Glutamatergic neuron (in vitro differentiated cells): ENCODE results near the gene C4orf51. TPM values are rescaled to one million over a fixed set of nuclear protein-coding genes. Genes with fewer than 3 reads are reported as not detected.

Experiments
- DNase-seq: peaks from one replicate; pipeline ENCODE4 v3.0.0; 2022
- H3K27ac Mint-ChIP-seq: one replicate; pipeline ENCODE4 v1.8.0; 2020; ENCODE audit warnings: mild to moderate bottlenecking, mixed read lengths, inconsistent platforms; ENCODE audit not compliant: unreplicated experiment
- H3K27me3 Mint-ChIP-seq: one replicate; pipeline ENCODE4 v1.8.0; 2020; ENCODE audit warnings: mild to moderate bottlenecking, moderate library complexity, mixed read lengths, inconsistent platforms; ENCODE audit not compliant: unreplicated experiment
- H3K36me3 Mint-ChIP-seq: one replicate; pipeline ENCODE4 v1.8.0; 2020; ENCODE audit warnings: mild to moderate bottlenecking, mixed read lengths, inconsistent platforms; ENCODE audit not compliant: unreplicated experiment
- H3K4me1 Mint-ChIP-seq: one replicate; pipeline ENCODE4 v1.8.0; 2020; ENCODE audit warnings: mild to moderate bottlenecking, low read depth, mixed read lengths, inconsistent platforms; ENCODE audit not compliant: unreplicated experiment
- H3K4me3 Mint-ChIP-seq: one replicate; pipeline ENCODE4 v1.8.0; 2020; ENCODE audit warnings: mild to moderate bottlenecking, mixed read lengths, inconsistent platforms; ENCODE audit not compliant: unreplicated experiment
- H3K9me3 Mint-ChIP-seq: one replicate; pipeline ENCODE4 v1.8.0; 2020; ENCODE audit warnings: mild to moderate bottlenecking, moderate library complexity, mixed read lengths, inconsistent platforms; ENCODE audit not compliant: unreplicated experiment
- CTCF ChIP-seq: fragments of 200-600 bp; sonication (generic); IDR thresholded peaks from one replicate; pipeline ENCODE4 v1.5.0; 2021; ENCODE audit not compliant: partially characterized antibody, unreplicated experiment
- total RNA-seq: library from RNA; stranded (reverse); fragmentation: NEBNext Ultra II Directional; extraction: Animal tissue kit (Norgen Biotek cat#: 25700); gene quantifications from one replicate; pipeline ENCODE4 v1.2.1, GENCODE V29; 2021; ENCODE audit not compliant: unreplicated experiment

C4orf51 gene
- total RNA-seq, 1 donor from 2014 or later, result not detected

GRCh38 chr4:145774473-145774872 lies 94.5 kb downstream of the C4orf51 start:
- H3K27ac Mint-ChIP-seq, result no peak overlapping the region
- no peak for TF ChIP-seq CTCF
- no peaks in the 10 kb centered on the region for H3K36me3 Mint-ChIP-seq
- DNase-seq, result no peak
- no peak overlapping the region for H3K4me3 Mint-ChIP-seq
- no peaks in the 10 kb centered on the region for H3K4me1 Mint-ChIP-seq
- peaks cover 2% of the 10 kb centered on the region for H3K9me3 Mint-ChIP-seq
- H3K27me3 Mint-ChIP-seq, result peaks cover 2% of the 10 kb centered on the region

GRCh38 chr4:145775406-145775805 lies 95.5 kb downstream of the C4orf51 start:
- no peak for DNase-seq
- Mint-ChIP-seq H3K4me1 (no peaks in the 10 kb centered on the region), H3K36me3 (no peaks in the 10 kb centered on the region)

DNA sequence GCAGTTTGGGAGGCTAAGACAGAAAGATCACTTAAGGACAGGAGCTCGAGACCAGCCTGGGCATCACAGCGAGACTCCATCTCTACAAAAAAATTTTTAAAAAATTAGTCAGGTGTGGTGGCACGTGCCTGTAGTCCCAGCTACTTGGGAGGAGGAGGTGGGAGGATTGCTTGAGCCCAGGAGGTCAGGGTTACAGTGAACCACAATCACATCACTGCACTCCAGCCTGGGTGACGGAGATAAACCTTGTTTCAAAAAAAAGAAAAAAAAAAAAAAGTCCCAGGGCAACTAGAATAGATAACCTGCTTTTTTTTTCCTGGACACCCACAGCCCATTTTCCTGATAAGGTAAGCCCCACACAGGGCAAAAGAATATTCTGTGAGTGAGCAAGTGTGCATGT lies 96.3 kb downstream of the C4orf51 start:
- H3K4me1 Mint-ChIP-seq, result no peaks in the 10 kb centered on the region
- DNase-seq, result no peak
- no peak for TF ChIP-seq CTCF
- H3K27me3 Mint-ChIP-seq, result peaks cover 2% of the 10 kb centered on the region
- H3K9me3 Mint-ChIP-seq, result peaks cover 6% of the 10 kb centered on the region
- no peak overlapping the region for H3K4me3 Mint-ChIP-seq
- H3K36me3 Mint-ChIP-seq, result no peaks in the 10 kb centered on the region
- H3K27ac Mint-ChIP-seq, result no peak overlapping the region

More at GRCh38 chr4:145775406-145775805, 95.5 kb downstream of the C4orf51 start:
- Mint-ChIP-seq H3K4me3 (no peak overlapping the region), H3K27me3 (peaks cover 2% of the 10 kb centered on the region), H3K27ac (no peak overlapping the region), H3K9me3 (peaks cover 5% of the 10 kb centered on the region)
- no peak for TF ChIP-seq CTCF

DNA sequence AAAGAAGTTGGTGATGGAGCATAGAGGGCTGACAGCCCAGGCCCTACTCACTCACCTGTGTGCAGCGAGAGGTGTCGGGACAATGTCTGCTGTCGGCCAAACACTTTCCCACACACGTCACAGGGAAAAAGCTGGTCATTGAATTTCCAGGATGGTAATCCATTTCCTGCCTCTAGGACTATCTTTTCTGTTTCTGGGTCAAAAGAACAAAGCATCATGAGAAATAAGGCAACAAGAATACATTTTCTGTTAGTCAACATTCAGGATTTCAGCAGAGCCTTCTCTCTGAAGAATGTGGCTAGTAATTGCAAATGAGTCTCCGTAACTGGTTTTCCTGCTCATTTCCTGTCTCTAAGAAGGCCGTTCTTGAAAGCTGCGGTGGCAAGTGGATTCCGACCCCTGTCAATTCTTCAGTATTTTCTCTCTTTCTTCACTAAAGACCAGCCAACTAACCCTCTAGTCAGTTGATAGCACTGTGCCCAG lies 99.4 kb downstream of the C4orf51 start:
- H3K27ac Mint-ChIP-seq, result no peak overlapping the region
- peaks cover 4% of the 10 kb centered on the region for H3K27me3 Mint-ChIP-seq
- no peaks in the 10 kb centered on the region for H3K36me3 Mint-ChIP-seq
- no peak overlapping the region for H3K4me3 Mint-ChIP-seq
- peaks cover 8% of the 10 kb centered on the region for H3K9me3 Mint-ChIP-seq
- DNase-seq, result no peak
- TF ChIP-seq CTCF, result no peak
- H3K4me1 Mint-ChIP-seq, result peaks cover 2% of the 10 kb centered on the region

GRCh38 chr4:145781351-145781750 lies 101.4 kb downstream of the C4orf51 start:
- no peak overlapping the region for H3K4me3 Mint-ChIP-seq
- no peak for DNase-seq
- H3K4me1 Mint-ChIP-seq, result peaks cover 2% of the 10 kb centered on the region
- H3K36me3 Mint-ChIP-seq, result no peaks in the 10 kb centered on the region
- H3K27ac Mint-ChIP-seq, result peak overlapping the region; percentile 23
- H3K27me3 Mint-ChIP-seq, result peaks cover 4% of the 10 kb centered on the region
- H3K9me3 Mint-ChIP-seq, result peaks cover 10% of the 10 kb centered on the region
- TF ChIP-seq CTCF, result no peak

Other genes starting within 250 kb of the C4orf51 start
- 57.5 TPM for gene SMAD1, start 198.3 kb upstream of the C4orf51 start, total RNA-seq
- gene MMAA, start 60.8 kb upstream of the C4orf51 start, total RNA-seq, result 3.5 TPM